KMS-11 (cell line): ENCODE measurements around the gene XRCC4.

Experiments
- H2AFZ ChIP-seq: fragments of 200-600 bp; sonication (generic); 2 replicates; pipeline ENCODE4 v1.6.1; 2016; ENCODE audit warnings: antibody characterized with exemption, mixed run types, low read depth
- H3K27ac ChIP-seq: fragments of 200-600 bp; sonication (generic); 2 replicates; pipeline ENCODE4 v1.6.1; 2016; ENCODE audit warnings: mild to moderate bottlenecking, mixed run types
- H3K27me3 ChIP-seq: fragments of 200-600 bp; sonication (generic); 2 replicates; pipeline ENCODE4 v1.6.1; 2017; ENCODE audit warnings: mild to moderate bottlenecking, low read depth, mixed run types, moderate library complexity; ENCODE audit not compliant: insufficient read depth
- H3K36me3 ChIP-seq: fragments of 200-600 bp; sonication (generic); 2 replicates; pipeline ENCODE4 v1.6.1; 2017; ENCODE audit warnings: mild to moderate bottlenecking, mixed run types; ENCODE audit not compliant: insufficient read depth
- H3K4me1 ChIP-seq: fragments of 200-600 bp; sonication (generic); 2 replicates; pipeline ENCODE4 v1.6.1; 2016; ENCODE audit warnings: mild to moderate bottlenecking, low read depth, mixed run types; ENCODE audit not compliant: poor library complexity, severe bottlenecking
- H3K4me2 ChIP-seq: fragments of 200-600 bp; sonication (generic); 2 replicates; pipeline ENCODE4 v1.7.0; 2016; ENCODE audit warnings: mild to moderate bottlenecking, mixed run types
- H3K4me3 ChIP-seq: fragments of 200-600 bp; sonication (generic); IDR thresholded peaks from 2 replicates; pipeline ENCODE4 v1.6.1; 2017; ENCODE audit warnings: low read depth, low read length, mixed read lengths; ENCODE audit not compliant: insufficient read depth
- H3K79me2 ChIP-seq: fragments of 200-600 bp; sonication (generic); 2 replicates; pipeline ENCODE4 v1.6.1; 2016; ENCODE audit warnings: low read depth, mixed run types; ENCODE audit not compliant: insufficient read depth
- H3K9ac ChIP-seq: fragments of 200-600 bp; sonication (generic); 2 replicates; pipeline ENCODE4 v1.6.1; 2016; ENCODE audit warnings: mild to moderate bottlenecking, mixed run types
- H4K20me1 ChIP-seq: fragments of 200-600 bp; sonication (generic); 2 replicates; pipeline ENCODE4 v1.6.1; 2016; ENCODE audit warnings: mild to moderate bottlenecking, mixed run types; ENCODE audit not compliant: insufficient read depth
- CTCF ChIP-seq: fragments of 200-600 bp; sonication (generic); conservative IDR thresholded peaks from 2 replicates; pipeline ENCODE4 v1.6.1; 2017; ENCODE audit warnings: low read depth, mild to moderate bottlenecking, antibody characterized with exemption, low read length, moderate library complexity, mixed read lengths

The XRCC4 gene

GRCh38 chr5:83042507-83042906, 34.8 kb upstream of the XRCC4 start:
- Histone ChIP-seq H3K4me2 (no peak overlapping the region), H3K9ac (no peak overlapping the region)
- no peak for TF ChIP-seq CTCF

GRCh38 chr5:83044926-83045325, 32.4 kb upstream of the XRCC4 start:
- Histone ChIP-seq H3K79me2 (no peaks in the 10 kb centered on the region), H3K27me3 (no peaks in the 10 kb centered on the region), H3K27ac (no peak overlapping the region), H3K9ac (no peak overlapping the region), H3K4me1 (no peaks in the 10 kb centered on the region), H3K4me3 (no peak overlapping the region), H4K20me1 (no peaks in the 10 kb centered on the region), H3K4me2 (no peak overlapping the region), H3K36me3 (no peaks in the 10 kb centered on the region), H2AFZ (no peak overlapping the region)
- no peak for TF ChIP-seq CTCF

More at GRCh38 chr5:83042507-83042906, 34.8 kb upstream of the XRCC4 start:
- Histone ChIP-seq H3K36me3 (no peaks in the 10 kb centered on the region), H3K79me2 (no peaks in the 10 kb centered on the region), H3K4me1 (peaks cover 5% of the 10 kb centered on the region), H2AFZ (no peak overlapping the region), H3K27me3 (no peaks in the 10 kb centered on the region), H4K20me1 (no peaks in the 10 kb centered on the region), H3K4me3 (no peak overlapping the region), H3K27ac (no peak overlapping the region)

- Histone ChIP-seq H3K27ac (no peak overlapping the region), H3K4me2 (no peak overlapping the region), H2AFZ (no peak overlapping the region), H3K79me2 (no peaks in the 10 kb centered on the region), H3K4me1 (no peaks in the 10 kb centered on the region), H3K27me3 (no peaks in the 10 kb centered on the region), H4K20me1 (no peaks in the 10 kb centered on the region), H3K36me3 (no peaks in the 10 kb centered on the region), H3K4me3 (no peak overlapping the region), H3K9ac (no peak overlapping the region)
- TF ChIP-seq CTCF: no peak
These were observed 29.1 kb upstream of the XRCC4 start for GRCh38 chr5:83048277-83048676.

GRCh38 chr5:83048811-83049210, 28.5 kb upstream of the XRCC4 start:
- Histone ChIP-seq H3K9ac (no peak overlapping the region), H3K4me2 (no peak overlapping the region), H3K4me3 (no peak overlapping the region), H2AFZ (no peak overlapping the region), H3K27me3 (no peaks in the 10 kb centered on the region), H4K20me1 (no peaks in the 10 kb centered on the region), H3K36me3 (no peaks in the 10 kb centered on the region), H3K4me1 (no peaks in the 10 kb centered on the region), H3K27ac (no peak overlapping the region), H3K79me2 (no peaks in the 10 kb centered on the region)
- no peak for TF ChIP-seq CTCF
